Gastrocnemius medialis (tissue), 4 donors: ENCODE measurements around the gene CDK14. TPM values are rescaled to one million over a fixed set of nuclear protein-coding genes. Genes with fewer than 3 reads are reported as not detected.

Source experiments
- ATAC-seq, 2 donors: fragments of 150-250 bp; one replicate each; pipeline ENCODE4 v1.9.1; 2016
- DNase-seq, 2 donors: peaks; one replicate each; pipeline ENCODE4 v3.0.0-alpha.2; 2019
- H3K27ac ChIP-seq, 4 donors: fragments of 200-600 bp; sonication (generic); 1 replicate in 1 of 4; 2 replicates in 3 of 4; pipeline ENCODE4 v1.5.1; 2016 to 2018; ENCODE audit warnings: mild to moderate bottlenecking in 2 of 4, moderate library complexity in 1 of 4
- H3K27me3 ChIP-seq, 3 donors: fragments of 200-600 bp; sonication (generic) in 2 of 3; 1 replicate in 1 of 3; 2 replicates in 2 of 3; pipeline versions ENCODE4 v1.5.1 to v1.6.0; 2016 to 2019; ENCODE audit warnings: mild to moderate bottlenecking in 1 of 3, moderate library complexity in 1 of 3
- H3K36me3 ChIP-seq, 2 donors: fragments of 200-600 bp; sonication (generic) in 1 of 2; one replicate each; pipeline ENCODE4 v1.5.1; 2017 to 2018
- H3K4me1 ChIP-seq, 2 donors: fragments of 200-600 bp; sonication (generic) in 1 of 2; one replicate each; pipeline ENCODE4 v1.5.1; 2016 to 2017; ENCODE audit warnings: mild to moderate bottlenecking in 2 of 2
- H3K4me3 ChIP-seq, 4 donors: fragments of 200-600 bp; sonication (generic) in 3 of 4; 1 replicate in 1 of 4; 2 replicates in 3 of 4; pipeline ENCODE4 v1.5.1; 2016 to 2019; ENCODE audit warnings: mild to moderate bottlenecking in 2 of 4
- H3K9me3 ChIP-seq, 3 donors: fragments of 200-600 bp; sonication (generic) in 2 of 3; 1 replicate in 1 of 3; 2 replicates in 2 of 3; pipeline ENCODE4 v1.5.1; 2016 to 2019
- CTCF ChIP-seq, 5 experiments: fragments of 450-650 bp in 3 of 5; fragments of 200-600 bp in 2 of 5; sonication (generic) in 2 of 5; IDR thresholded peaks in 4 of 5; conservative IDR thresholded peaks in 1 of 5; 1 replicate in 4 of 5; 2 replicates in 1 of 5; pipeline ENCODE4 v1.5.1; 2016 to 2019; ENCODE audit warnings: antibody characterized with exemption in 5 of 5, mild to moderate bottlenecking in 3 of 5, moderate library complexity in 3 of 5
- POLR2A ChIP-seq, 2 donors: fragments of 450-650 bp; IDR thresholded peaks; one replicate each; pipeline ENCODE4 v1.6.1; 2017; ENCODE audit warnings: antibody characterized with exemption in 2 of 2, mild to moderate bottlenecking in 2 of 2, moderate library complexity in 2 of 2
- in situ Hi-C, 4 donors: fragments of 200-750 bp; cut with MboI; loops; one replicate each; pipeline versions ENCODE4 v1.15.0 to v1.8.0; 2017; ENCODE audit warnings: low sequenced_read_pairs in 4 of 4
- intact Hi-C: fragments of 100-400 bp; cut with DNase I; formaldehyde crosslinking; loops from one replicate; pipeline ENCODE4 v1.15.1; 2023; ENCODE audit warnings: low total_unique reads
- total RNA-seq, 4 donors: library from RNA; depleted of rRNA; stranded (reverse); fragments of >200 nt; gene quantifications; one replicate each; pipeline versions ENCODE4 v1.1.0 to v1.2.3, GENCODE V29; 2016

CDK14 gene
- total RNA-seq, 4 donors from 2014 or later: 3.9 to 8.6 (median 7.3) TPM

GRCh38 chr7:90666186-90666585, 70.1 kb downstream of the CDK14 start:
- TF ChIP-seq POLR2A (IDR thresholded peaks at IDR 0.05) (no peak), CTCF (IDR thresholded peaks at IDR 0.05 in 4 of 5, conservative IDR thresholded peaks at IDR 0.05 in 1 of 5) (no peak)
- H3K27me3 ChIP-seq: no peaks in the 10 kb centered on the region
- H3K4me3 ChIP-seq: no peak overlapping the region
- ATAC-seq: no peak
- no peak for DNase-seq
- peaks cover 14 to 30% of the 10 kb centered on the region in 2 donors for H3K4me1 ChIP-seq
- in situ Hi-C loops (no loop called here), intact Hi-C loops (no loop called here)
- H3K9me3 ChIP-seq: no peaks in the 10 kb centered on the region
- H3K36me3 ChIP-seq: no peaks in the 10 kb centered on the region
- no peak overlapping the region for H3K27ac ChIP-seq

- ATAC-seq: no peak
- no peak for DNase-seq
- no peak overlapping the region for H3K4me3 ChIP-seq
- in situ Hi-C loops: no loop called here
- H3K27me3 ChIP-seq: no peaks in the 10 kb centered on the region
- H3K9me3 ChIP-seq: no peaks in the 10 kb centered on the region
- intact Hi-C loops: no loop called here
- no peaks in the 10 kb centered on the region for H3K36me3 ChIP-seq
- peaks cover 0 to 15% of the 10 kb centered on the region in 2 donors for H3K4me1 ChIP-seq
- TF ChIP-seq POLR2A (IDR thresholded peaks at IDR 0.05) (no peak), CTCF (IDR thresholded peaks at IDR 0.05 in 4 of 5, conservative IDR thresholded peaks at IDR 0.05 in 1 of 5) (no peak)
- H3K27ac ChIP-seq: peak overlapping the region in 1 of 4 donors; percentile 42
Measured at GRCh38 chr7:90668992-90669391, 72.9 kb downstream of the CDK14 start.

- H3K4me3 ChIP-seq: no peak overlapping the region
- no peak for DNase-seq
- no peak for TF ChIP-seq CTCF (IDR thresholded peaks at IDR 0.05 in 4 of 5, conservative IDR thresholded peaks at IDR 0.05 in 1 of 5)
- TF ChIP-seq POLR2A (IDR thresholded peaks at IDR 0.05): no peak
- H3K4me1 ChIP-seq: peaks cover 0 to 15% of the 10 kb centered on the region in 2 donors
- H3K9me3 ChIP-seq: no peaks in the 10 kb centered on the region
- intact Hi-C loops: no loop called here
- H3K27ac ChIP-seq: peak overlapping the region in 1 of 4 donors; percentile 42
- H3K36me3 ChIP-seq: no peaks in the 10 kb centered on the region
- peak in 1 of 2 donors; percentile 58 for ATAC-seq
- in situ Hi-C loops: no loop called here
- H3K27me3 ChIP-seq: no peaks in the 10 kb centered on the region
Measured at GRCh38 chr7:90669492-90669891, 73.4 kb downstream of the CDK14 start.

- intact Hi-C loops: no loop called here
- ATAC-seq (no peak), DNase-seq (no peak)
- no peaks in the 10 kb centered on the region for H3K27me3 ChIP-seq
- no peak for TF ChIP-seq CTCF (IDR thresholded peaks at IDR 0.05 in 4 of 5, conservative IDR thresholded peaks at IDR 0.05 in 1 of 5)
- no peak for TF ChIP-seq POLR2A (IDR thresholded peaks at IDR 0.05)
- H3K36me3 ChIP-seq: no peaks in the 10 kb centered on the region
- H3K27ac ChIP-seq: no peak overlapping the region
- no peak overlapping the region for H3K4me3 ChIP-seq
- in situ Hi-C loops: no loop called here
- peaks cover 0 to 18% of the 10 kb centered on the region in 2 donors for H3K4me1 ChIP-seq
- H3K9me3 ChIP-seq: no peaks in the 10 kb centered on the region
Measured at GRCh38 chr7:90671571-90671970, 75.5 kb downstream of the CDK14 start.

GRCh38 chr7:90672210-90672609, 76.1 kb downstream of the CDK14 start:
- peaks cover 6 to 23% of the 10 kb centered on the region in 2 donors for H3K4me1 ChIP-seq
- intact Hi-C loops: no loop called here
- H3K27ac ChIP-seq: no peak overlapping the region
- no peaks in the 10 kb centered on the region for H3K9me3 ChIP-seq
- no peak for TF ChIP-seq POLR2A (IDR thresholded peaks at IDR 0.05)
- no peak for TF ChIP-seq CTCF (IDR thresholded peaks at IDR 0.05 in 4 of 5, conservative IDR thresholded peaks at IDR 0.05 in 1 of 5)
- in situ Hi-C loops: no loop called here
- H3K4me3 ChIP-seq: no peak overlapping the region
- no peak for ATAC-seq
- H3K36me3 ChIP-seq: no peaks in the 10 kb centered on the region
- H3K27me3 ChIP-seq: no peaks in the 10 kb centered on the region
- no peak for DNase-seq
